Activated CD4-positive, alpha-beta T cell treated with anti-CD3 and anti-CD28 coated beads, Interleukin-2, amount 50 U/mL, for 48 hours (primary cell): Measurements from ENCODE around the gene FECH.
"Not testable (repeated sequence)": the region's sequence is repeated elsewhere in the genome, so short reads cannot be mapped to it uniquely, and the experiment has no call there.

Experiments used
- DNase-seq, 2 experiments: peaks; one replicate each; pipeline ENCODE4 v3.0.0-alpha.2; 2020

The FECH gene

DNA sequence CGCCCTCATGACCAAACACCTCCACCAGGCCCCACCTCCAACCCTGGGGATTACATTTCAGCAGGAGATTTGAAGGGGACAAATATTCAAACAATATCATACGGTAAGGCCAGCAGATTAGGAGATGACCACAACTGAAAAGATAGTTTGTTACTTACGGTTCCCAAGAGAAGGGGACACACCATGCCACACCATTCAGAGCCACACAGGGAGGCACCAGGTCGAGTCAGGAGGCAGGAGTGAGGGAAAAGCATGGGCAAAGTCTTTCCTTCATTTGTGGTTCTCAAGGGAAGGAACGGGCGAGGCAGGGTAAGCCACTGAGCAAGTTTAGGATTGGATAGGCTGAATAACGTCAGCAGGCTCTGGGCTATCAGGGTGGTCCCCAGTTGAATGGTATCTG is 57.4 kb downstream of the FECH start:
- DNase-seq, result no peak

DNA sequence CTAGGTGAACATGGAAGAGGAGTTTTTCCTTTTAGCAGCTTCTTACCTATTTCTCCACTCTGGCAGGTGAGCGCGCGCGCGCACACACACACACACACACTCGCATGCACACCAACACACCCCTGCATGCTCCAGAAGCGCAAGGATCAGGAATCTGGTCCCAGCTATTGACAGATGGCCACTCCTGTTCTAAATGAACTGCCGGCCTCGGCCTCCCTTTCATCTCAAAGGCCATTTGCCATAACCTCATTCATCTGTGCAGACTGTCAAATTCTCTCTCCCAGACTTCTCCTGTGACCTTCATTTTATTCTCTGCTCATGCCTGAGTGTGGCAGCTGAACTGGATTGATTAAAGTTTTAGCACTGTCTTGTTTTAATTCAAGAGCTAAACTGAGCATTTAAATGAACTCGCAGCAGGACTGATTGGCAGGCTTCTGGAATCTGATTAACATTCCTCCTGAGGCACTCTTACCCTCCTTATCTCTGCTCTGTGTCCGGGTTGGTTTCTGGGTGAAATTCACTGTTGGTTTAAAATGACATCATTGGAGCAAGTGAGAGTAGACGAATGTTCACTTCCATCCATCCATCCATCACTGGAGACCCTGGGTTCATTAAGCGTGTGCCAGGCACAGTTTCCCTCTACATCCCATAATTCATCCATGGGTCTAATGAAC is 58.8 kb downstream of the FECH start:
- no peak for DNase-seq

- DNase-seq, result no peak
Observed at GRCh38 chr18:57523171-57523956, 63.1 kb downstream of the FECH start.

DNA sequence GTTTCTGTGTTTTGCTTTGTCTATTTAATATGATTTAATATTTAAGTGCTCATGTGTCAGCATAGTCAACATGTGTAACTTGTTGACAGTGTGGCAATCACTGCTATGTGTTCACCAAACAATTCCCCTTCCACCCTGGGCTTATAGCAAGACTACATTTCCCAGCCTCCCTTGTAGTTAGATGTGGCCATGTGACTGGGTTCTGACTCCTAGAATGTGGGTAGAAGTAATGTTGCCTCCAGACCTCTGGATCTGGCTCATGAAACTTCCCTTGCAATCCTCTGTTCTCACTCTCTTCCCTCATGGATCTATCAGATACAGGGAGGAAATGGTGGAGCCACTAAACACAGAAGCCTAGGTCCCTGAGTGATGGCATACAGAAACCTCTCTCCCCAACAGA is 64.2 kb downstream of the FECH start:
- not testable (repeated sequence) for DNase-seq

DNA sequence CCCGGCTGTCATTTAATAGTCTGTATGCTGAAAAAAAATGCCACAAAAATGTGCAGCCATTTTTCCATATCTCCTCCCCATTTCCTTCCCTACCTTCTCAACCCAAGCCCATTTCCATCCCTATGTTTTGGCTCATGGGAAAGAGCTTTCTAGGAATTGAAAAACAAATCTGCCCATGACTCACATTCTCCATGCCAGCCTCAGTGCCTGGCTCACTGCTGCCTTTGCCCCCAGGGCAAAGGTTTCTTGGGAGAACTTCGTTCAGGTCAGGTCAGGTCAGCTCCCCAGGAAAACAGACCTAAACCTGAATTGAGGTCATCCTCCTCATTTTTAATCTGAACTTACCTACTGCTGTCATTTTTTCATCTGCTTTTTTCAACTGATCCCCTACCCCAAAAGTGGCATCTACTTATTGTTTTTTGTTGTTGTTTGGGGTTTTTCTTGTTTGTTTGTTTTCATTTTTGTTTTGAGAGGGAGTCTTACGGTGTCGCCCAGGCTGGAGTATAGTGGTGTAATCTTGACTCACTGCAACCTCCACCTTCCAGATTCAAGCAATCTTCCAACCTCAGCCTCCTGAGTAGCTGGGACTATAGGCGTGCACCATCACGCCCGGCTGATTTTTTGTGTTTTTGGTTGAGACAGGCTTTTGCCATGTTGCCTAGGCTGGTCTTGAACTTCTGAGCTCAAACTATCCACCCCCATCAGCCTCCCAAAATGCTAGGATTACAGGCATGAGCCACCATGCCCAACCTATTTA is 66.7 kb downstream of the FECH start:
- no peak for DNase-seq

DNA sequence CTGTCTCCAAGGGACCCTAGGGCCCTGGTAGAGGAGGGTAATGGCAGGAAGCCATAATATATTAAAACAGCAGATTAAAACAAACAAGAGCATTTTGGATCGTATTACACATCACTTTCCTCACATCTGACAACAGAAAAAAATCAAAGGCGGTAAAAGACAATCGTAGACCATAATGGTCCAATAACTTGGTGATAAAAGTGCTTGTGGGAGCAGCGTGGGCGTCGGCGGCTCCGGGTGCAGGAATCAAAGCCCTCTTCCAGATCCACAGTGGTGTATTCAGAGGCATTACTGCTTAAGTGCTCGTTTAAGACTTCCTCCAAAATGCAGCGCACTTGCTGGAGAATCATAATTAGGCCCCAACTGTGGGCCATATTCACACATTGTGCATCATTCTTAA is 68.0 kb downstream of the FECH start:
- DNase-seq, result no peak

- DNase-seq, result no peak
Observed at GRCh38 chr18:57516056-57516455, 70.4 kb downstream of the FECH start.

GRCh38 chr18:57505231-57505630 is 81.3 kb downstream of the FECH start:
- DNase-seq, result no peak

DNA sequence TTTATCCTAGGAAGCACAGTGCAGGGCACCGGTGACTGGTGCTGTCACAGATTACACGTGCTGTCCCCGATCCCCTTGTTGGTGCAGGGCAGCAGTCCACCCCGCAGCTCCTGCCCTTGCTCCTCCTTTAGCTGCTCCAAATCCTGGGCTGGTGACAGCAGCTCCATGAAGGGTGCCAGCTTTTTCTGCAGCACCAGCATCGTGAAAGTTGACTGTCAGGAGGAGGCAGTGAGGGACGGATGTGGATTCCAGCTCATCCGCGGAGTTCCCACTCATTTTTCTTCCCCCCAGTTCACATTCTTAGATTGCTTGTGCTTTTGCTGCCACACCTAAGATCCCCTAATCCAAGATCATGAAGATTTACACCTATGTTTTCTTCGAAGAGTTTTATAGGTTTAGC is 83.9 kb downstream of the FECH start:
- DNase-seq, result no peak

- DNase-seq, result no peak
Observed at GRCh38 chr18:57498682-57499256, 87.7 kb downstream of the FECH start.
